NCI-H748 (cell line): Measurements from ENCODE around the gene SMARCD2.
"Not testable (repeated sequence)": the region's sequence is repeated elsewhere in the genome, so short reads cannot be mapped to it uniquely, and the experiment has no call there.

ENCODE experiments used
- DNase-seq: peaks from one replicate; lab custom pipeline; 2025; ENCODE audit not compliant: unreplicated experiment; lab: John Stamatoyannopoulos, UW

The SMARCD2 gene

DNA sequence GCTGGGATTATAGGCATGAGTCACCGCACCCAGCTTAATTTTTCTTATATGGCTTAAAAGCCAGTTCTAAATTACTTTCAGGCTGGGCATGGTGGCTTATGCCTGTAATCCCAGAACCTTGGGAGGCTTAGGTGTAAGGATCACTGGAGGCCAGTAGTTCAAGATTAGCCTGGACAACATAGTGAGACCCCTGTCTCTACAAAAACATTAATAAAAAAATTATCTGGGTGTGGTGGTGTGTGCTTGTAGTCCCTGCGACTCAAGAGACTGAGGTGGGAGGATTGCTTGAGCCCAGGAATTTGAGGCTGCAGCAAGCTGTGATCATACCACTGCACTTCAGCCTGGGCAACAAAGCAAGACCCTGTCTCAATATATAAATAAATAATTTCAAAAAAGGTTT lies 10.8 kb upstream of the SMARCD2 start:
- no peak for DNase-seq

DNA sequence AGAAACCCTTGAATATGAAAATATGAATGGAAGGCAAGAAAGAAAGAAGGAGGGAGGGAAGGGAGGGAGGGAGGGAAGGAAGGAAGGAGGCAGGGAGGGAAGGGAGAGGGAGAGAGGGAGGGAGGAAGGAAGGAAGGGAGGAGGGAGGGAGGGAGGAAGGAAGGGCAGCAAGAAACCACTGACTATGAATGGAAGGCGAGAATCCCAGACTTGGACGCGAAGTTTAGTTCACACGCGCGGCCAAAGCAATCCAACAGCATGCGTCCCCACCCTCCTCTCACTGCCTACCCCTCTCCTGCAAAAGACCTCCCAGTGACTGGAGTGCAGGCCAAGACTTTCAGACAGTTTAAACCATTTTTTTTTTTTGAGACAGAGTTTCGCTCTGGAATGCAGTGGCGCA lies 7.9 kb upstream of the SMARCD2 start:
- DNase-seq = no peak

DNA sequence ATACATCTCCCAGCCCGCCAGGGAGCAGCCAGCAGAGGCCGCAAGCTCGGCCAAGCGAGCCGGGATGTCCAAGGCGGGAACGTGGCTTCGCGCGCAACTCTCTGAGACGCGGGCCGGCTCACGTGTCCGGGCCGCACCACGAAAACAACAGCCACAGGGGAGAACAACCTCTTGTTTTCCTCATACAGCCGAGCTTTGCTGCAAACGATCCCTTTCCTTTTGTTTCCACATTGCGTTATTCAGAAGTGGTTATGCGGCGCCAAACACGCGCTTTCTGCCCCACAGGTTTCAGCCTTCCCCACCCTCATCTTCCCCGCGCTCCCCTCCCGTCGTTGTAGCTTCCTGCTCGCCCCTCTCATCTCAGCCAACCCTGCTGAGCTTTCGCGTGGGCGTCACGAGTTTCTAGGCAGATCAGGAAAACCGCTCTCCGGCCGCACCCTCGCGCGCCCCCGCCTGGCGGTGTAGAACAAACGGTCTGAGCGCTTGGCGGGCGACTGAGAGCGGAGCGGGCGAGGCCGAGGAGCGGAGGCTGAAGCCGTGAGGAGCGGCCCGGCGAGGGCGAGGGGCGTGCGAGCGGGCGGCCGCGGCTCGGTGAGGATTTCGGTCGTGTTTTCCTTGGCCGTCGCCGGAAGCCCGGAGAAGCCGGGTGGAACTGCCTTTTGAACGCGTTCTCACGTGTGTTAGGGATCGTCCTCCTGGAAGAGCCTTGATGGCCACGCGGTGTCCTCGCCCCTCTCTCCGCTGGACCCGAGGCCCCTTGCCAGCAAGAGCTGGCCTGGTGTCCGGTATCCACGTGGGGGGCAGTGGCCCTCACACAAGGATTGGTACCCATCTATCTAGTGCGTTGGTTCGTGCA lies 6.6 kb upstream of the SMARCD2 start:
- no peak for DNase-seq

DNA sequence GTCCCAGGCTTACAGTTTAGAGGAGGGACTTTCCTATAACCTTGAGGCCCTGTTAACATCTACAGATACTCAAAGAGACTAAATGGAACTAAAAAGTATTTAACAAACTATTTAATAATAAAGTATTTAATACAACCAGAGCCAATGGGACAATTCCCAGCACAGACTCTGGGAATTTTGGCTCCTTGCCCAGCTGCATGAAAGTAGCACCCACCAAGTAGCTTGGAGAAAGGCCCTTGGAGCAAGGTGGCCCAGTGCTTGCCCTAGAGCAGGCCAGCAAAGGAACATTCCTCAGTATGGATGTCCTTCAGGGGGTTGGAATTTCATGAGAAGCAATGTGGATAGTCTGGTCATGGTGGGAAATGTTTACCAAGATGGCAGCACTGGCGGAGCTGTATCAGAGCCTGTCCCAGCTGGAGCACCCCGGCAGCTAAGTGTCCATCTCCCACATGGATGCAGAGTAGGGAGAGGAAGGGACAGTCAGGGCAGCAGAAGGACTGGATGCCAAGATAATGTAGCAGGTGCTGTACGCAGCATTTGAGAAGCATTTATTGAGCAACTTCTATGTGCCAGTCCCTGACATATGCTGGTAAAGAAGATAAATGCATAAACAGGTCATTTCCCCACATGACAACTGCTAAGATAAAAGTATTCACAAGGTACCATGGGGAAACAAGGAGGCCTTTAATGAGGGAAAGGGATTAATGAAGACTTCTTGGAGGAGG lies 5.2 kb upstream of the SMARCD2 start:
- DNase-seq = no peak

DNA sequence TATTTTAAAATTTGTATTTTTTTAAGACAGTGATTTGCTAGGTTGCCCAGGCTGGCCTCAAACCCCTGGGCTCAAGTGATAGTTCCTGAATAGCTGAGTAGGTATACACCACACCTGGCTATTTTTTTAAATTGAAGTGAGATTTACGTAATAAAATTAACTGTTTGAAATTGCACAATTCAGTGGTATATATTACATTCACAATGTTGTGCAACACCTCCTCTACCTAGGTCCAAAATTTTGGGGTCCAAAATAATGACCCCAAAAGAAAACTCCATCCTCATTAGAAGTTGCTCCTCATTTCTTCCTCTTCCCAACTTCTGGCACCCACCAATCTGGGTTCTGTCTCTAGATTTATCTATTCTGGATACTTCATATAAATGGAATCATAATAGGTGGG lies 3.0 kb upstream of the SMARCD2 start:
- no peak for DNase-seq

DNA sequence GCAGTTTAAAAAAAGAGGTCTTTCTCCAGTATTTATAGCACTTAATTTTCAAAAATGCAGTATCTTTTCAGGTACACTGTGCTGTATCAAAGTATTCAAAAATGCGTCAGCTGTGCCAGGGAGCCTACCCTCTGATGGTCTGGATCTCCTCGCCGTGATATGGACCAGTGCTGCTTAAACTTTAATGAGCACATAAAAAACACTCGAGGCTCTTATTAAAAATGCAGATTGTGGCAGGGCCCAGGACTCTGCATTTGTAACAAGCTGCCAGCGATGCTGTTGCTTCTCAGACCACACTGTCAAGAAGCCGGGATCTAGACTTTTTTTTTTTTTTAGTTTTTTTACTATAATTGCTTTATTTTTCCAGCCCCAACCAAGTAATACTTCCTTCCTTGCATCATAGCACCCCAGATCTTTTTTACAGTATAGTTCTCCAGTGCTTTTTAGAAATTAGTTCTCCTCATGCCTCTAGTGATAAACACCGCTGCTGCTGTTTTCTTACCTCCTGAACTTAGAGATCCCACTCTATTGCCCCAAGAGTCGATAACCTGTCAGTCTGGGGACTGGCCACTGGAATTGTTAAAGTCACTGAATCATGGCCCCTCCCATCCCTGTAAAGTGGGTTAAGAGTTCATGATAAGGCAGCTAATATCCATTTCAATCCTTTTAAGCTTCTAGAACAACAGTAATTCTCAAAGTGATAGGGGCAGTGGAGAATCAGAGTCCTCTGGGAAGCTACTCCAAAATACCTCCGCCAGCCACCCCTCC lies 1.6 kb upstream of the SMARCD2 start:
- no peak for DNase-seq

DNA sequence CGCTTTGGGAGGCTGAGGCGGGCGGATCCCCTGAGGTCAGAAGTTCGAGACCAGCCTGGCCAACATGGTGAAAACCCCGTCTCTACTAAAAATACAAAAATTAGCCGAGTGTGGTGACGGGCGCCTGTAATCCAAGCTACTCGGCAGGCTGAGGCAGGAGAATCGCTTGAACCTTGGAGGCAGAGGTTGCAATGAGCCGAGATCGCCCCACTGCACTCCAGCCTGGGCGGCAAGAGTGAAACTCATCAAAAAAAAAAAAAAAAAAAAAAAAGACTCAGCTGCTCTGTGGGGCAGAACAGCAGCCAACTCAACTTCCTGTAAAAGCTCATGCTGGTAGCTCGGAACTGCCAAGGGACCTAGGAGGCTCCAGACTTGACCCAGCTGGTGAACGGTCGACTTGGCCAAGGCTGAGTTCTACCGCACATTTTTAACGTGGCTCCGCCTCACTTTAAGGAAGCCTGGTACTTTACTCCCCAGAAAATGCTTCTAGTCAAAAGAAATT lies 953 bp upstream of the SMARCD2 start:
- DNase-seq = not testable (repeated sequence)

DNA sequence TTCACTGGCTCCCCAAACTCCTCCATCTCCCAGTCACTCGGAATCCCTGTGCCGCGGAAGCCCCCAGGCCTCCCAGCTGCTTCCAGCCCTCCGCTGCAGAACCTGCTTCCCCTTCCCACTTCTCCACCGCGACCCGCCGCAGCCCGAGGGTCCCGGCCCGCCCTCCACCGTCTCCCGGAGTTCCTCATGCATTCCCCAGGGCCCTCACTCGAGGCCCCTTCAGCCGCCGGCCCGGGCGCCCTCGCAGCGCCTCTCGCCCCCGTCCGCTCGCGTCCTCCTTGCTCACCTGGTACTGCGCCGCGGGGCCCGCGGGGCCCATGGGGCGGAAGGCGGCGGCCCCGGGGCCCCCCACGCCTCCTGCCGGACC lies 329 bp downstream of the SMARCD2 start:
- peak; percentile 57 for DNase-seq

DNA sequence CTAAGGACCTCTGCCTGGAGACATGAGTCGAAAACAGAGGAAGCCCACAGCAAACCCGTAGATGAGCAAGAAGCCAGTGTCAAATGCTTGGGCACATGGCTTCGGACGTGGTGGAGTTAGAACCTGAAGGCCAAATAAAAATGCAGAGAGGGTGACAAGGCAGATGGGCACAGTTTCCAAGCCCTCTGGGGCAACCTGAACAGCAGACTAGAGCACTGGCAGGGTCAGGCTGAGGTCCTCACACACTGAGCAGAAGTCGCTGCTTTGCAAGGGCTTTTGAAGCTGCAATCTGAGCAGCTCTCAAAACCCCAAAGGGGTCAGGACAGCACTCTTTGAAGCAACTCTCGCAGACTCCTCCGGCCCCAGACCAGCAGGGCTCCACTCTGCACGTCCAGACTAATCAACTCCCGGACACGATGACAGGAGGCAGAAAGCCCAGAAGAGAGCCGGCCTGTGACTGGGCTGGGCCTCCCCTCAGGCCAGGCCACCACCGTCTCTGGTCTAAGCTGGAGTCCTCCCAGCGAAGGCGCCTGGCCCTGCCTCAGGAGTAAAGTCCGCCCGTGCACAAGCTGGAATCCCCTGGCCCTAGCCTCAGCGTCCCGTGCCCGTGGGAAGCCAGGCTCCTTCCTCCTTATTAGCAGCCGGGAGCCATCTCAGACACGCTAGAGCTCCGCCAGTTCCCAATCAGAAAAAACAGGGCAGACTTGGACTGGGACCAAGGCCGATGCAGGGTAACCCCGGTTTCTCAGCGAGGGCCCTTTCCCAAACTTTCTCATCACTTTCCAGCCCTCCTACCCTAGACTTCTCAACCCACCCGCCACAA lies 924 bp downstream of the SMARCD2 start:
- DNase-seq = peak; percentile 23

DNA sequence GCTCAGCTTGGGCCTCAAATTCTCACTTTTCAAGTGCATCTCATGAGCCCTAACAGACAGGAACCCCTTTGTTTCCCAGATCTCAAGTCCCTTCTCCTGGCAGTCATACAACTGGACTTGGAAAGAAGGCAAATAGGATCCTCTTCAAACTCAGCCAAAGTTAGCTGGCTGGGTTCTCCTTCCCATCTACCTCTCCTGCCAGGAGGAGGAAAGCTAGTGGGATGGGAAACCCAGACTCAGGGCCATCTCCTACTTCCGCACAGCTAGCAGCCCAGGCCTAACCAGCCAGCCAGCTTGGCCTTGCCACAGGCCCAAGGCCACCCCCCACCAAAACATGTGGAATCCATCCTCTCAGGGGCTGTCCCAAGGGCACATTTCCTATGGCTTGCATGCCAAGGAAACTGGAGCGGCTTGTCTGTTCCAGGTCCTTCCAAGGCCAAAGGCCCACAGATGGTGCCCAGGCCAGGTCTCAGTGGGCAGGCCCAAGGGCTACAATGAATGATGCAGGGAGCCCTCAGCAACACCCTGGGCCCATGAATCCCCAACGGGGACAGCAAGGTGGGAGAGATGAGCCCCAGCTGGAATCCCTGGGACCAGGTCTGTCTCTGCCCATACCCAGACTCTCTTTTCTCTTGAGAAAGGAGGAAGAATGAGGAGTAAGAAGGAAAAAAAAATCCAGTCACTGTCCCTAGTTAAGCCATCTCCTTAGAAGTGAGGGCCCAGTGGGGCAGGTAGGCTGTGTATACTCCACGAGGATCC lies 1.7 kb downstream of the SMARCD2 start:
- DNase-seq = no peak

DNA sequence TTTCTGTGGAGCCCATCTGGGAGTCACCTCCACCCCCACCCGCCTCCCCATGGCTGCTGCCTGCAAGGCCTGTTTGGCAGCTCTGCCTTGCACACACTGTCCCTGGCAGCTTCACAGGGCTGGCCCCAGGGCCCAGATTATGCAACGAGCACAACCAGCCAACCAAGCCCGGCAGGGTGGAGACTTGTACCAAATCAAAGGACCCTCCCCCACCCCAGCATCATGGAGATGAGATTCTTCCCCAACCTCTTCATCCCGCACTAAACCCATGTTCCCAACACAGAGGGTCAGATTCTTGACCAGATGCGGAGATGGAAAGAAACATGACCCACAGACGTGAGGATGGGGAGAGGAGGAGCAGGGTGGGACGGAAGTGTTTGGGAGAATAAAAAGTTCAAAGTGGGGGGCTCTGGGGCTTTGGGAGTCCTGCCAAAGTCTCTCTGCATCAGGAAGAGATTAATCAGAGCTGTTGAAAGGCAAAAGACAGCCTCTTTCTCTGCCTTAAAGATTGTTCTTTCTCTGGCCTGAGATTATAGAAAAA lies 3.8 kb downstream of the SMARCD2 start:
- DNase-seq = no peak

DNA sequence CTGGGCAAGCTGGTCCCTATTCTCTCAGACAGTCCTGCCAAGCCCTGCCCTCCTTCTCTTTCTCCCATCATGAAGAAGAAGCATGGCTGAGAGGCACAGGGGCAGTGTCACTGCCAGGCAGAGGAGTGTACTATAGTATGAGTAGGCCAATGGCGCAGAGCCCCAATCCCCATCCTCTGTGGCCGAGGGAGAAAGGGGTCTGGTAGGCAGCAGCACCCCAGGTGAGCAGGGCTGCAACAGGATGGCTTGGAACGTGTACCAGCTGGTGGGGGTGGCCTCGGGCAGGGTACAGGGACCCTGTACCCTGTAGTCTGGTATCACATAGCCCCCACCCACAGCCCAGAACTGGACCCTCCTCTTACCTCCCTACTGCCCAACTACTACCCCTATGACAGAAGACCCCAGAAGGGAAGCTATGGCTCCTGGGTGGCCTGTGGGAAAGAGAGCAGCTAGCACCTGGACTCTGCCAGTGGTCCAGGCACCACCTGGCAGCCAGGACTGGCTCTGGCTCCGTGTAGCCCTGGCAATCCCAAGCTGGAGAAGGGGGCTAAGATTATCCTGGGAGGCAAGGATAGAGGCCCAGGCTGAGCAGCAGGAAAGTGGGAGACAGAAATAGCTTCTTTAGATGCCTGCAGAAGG lies 4.4 kb downstream of the SMARCD2 start:
- no peak for DNase-seq

DNA sequence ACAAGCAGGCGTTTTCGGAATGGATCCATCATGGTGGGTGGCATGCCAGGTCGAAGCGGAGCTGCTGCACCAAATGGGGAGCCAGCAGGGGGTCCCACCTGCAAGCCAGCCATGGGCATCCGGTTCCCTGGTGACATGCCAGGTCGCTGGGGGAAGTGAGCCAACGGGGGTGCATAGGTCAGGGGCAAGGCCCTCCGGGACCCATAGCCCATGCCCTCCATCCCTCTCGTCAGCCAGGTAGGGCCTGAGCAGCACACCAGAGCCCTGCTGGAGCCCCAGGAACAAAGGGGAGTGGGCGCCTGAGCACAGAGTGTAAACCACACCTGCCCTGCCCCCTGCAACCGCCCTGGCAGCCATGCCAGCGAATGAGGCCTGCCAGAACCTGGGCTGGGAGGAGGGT lies 5.0 kb downstream of the SMARCD2 start:
- DNase-seq = no peak

DNA sequence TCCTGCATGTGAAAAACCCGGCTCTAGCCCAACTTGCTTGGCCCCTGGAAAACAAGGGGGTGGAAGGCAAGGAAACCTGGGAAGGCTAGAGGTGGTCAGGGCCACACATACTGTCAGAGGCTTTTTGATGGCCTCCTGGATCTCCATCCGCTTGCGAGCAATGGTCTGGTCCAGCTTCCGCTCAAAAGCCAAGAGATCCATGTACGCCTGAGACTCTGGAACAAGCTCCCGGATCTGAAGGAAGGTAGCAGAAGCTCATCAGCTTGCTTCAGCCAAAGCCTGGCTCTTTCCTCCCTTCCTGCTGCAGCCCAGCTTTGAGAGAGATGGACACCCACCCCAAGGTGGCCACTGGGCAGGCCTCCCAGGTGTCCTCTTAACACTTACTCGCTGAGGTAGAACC lies 5.7 kb downstream of the SMARCD2 start:
- no peak for DNase-seq

DNA sequence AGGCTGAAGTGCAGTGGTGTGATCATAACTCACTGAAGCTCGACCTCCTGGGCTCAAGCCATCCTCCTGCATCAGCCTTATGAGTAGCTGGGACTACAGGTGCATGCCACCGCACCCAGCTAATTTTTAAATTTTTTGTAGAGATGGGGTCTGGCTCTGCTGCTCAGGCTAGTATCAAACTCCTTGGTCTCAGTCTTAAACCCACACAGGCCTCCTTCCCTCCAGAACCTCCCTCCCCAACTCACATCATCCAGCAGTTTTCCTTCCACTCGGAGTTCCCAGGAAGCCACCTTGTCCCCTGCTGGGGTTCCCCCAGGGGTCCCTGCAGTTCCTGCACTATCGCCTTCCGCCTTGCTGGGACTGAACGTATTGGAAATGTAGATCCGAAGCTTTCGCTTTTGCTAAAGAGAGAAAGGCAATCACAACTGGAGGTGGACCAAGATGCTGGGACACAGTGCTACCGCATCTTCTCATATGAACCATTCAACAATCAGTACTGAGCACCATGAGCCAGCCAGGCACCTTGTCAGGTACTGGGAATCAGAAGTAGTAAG lies 7.2 kb downstream of the SMARCD2 start:
- DNase-seq = no peak

DNA sequence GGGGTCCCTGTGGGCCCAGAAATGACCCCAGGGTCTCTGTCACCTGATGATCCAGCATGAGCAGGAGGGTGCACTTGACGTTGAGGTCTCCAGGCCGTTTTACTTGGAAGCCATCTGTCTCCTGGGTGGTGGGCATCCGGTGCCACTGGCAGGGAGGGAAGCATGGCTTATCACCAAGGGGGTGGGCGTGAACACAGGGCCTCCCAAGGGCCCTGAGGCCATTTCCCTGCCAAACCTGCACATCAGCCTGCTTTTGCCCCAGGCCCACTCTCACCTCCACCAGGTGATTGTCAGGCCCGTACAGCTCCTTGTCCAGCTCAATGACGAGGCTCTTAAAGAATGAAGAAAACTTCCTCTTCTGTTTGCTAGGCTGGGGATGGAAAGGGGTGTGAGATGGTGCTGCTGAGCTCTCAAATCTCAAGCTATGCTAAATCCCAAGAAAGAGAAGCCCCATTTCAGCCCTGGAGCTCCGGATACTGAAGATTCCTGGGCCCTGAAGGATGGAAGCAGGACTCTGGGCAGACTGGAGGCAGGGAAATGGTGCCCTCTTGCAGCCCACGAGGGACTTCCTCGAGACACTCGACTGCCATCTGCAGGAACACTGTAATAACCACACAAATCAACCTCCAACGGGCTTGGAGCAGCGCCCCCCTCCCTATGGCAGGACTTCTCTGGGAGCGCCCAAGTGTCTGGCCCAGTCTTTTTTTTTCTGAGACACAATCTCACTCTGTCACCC lies 7.9 kb downstream of the SMARCD2 start:
- DNase-seq = peak; percentile 43

DNA sequence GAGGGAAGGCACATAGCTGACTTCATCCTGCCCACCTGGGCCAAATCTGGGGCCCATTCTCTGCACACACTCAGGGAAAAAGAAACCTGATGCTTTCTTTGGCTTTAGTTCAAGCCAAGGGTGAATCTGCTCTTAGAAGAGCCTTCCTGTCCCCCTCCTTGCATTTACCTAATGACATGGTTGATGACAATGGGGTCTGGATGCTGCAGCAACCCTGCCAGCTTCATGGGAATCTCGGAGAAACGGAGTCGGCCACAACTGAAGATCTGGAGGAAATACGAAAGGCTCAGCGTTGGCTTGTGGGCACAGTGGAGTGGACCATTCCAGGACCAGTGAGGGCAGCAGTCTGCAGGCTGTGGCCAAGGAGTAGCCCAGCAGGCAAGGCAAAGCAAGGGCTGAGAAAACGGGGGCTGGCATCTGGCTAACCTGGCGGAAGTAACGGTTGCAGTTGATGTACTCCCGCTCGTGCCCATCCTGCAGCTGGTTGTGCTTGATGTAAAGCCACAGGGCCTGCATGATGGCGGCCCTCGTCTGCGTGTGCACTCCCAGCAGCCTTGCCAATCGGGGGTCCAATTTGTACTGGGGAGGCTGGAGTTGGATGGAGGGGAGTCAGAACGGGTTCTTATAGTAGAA lies 8.6 kb downstream of the SMARCD2 start:
- DNase-seq = no peak
